Caco-2 (cell line): ENCODE results near the gene REV3L. TPM values are rescaled to one million over a fixed set of nuclear protein-coding genes. Genes with fewer than 3 reads are reported as not detected.

Source experiments
- Bru-seq: library from RNA; stranded (reverse); fragments of 400-500 nt; gene quantifications from one replicate; lab custom pipeline; 2021; lab: Mats Ljungman, UMichigan
- BruChase-seq, 2 experiments: library from RNA; stranded (reverse); fragments of 400-500 nt; gene quantifications; one replicate each; lab custom pipeline; 2021; lab: Mats Ljungman, UMichigan
- BruUV-seq: library from RNA; stranded (reverse); fragments of 400-500 nt; replicated peaks from 2 replicates; lab custom pipeline; 2021; lab: Mats Ljungman, UMichigan
- CTCF ChIA-PET: fragments of 300-600 bp; sonication (Branson Sonifier 250); formaldehyde crosslinking; loops from one replicate; lab custom pipeline; 2022; ENCODE audit warnings: antibody characterized with exemption; lab: Charles Lee
- POLR2A ChIA-PET: fragments of 300-600 bp; sonication (Branson Sonifier 250); formaldehyde crosslinking; loops from one replicate; lab custom pipeline; 2022; ENCODE audit warnings: antibody characterized with exemption; lab: Charles Lee
- DNase-seq, 2 experiments: peaks; one replicate each; pipeline versions ENCODE4 v3.0.0 to v3.0.0-alpha.2; 2020 to 2022
- H3K27me3 ChIP-seq: replicated peaks from 2 replicates; pipeline ENCODE4 v1.6.0; 2011; ENCODE audit warnings: low read length; ENCODE audit not compliant: control insufficient read depth, insufficient read depth
- H3K36me3 ChIP-seq: 2 replicates; pipeline ENCODE4 v1.5.1; 2011; ENCODE audit warnings: low read length; ENCODE audit not compliant: control insufficient read depth, insufficient read depth
- H3K4me1 ChIP-seq: fragments of 250-450 bp; sonication (Bioruptor Pico); 2 replicates; pipeline ENCODE4 v1.5.1; 2020; ENCODE audit warnings: mild to moderate bottlenecking
- H3K4me3 ChIP-seq: 2 replicates; pipeline ENCODE4 v1.5.1; 2011; ENCODE audit warnings: low read depth, mild to moderate bottlenecking, control low read depth, low read length
- H3K9me3 ChIP-seq: fragments of 250-450 bp; sonication (Bioruptor Pico); 2 replicates; pipeline ENCODE4 v1.5.1; 2020; ENCODE audit warnings: mild to moderate bottlenecking, moderate library complexity
- H3K27ac Mint-ChIP-seq: one replicate; pipeline ENCODE4 v1.8.0; 2022; ENCODE audit warnings: mixed read lengths; ENCODE audit not compliant: unreplicated experiment
- H3K27me3 Mint-ChIP-seq: one replicate; pipeline ENCODE4 v1.8.0; 2022; ENCODE audit warnings: mixed read lengths; ENCODE audit not compliant: insufficient read depth, unreplicated experiment
- H3K36me3 Mint-ChIP-seq: one replicate; pipeline ENCODE4 v1.8.0; 2022; ENCODE audit warnings: mild to moderate bottlenecking, mixed read lengths; ENCODE audit not compliant: insufficient read depth, unreplicated experiment
- H3K4me1 Mint-ChIP-seq: one replicate; pipeline ENCODE4 v1.8.0; 2022; ENCODE audit warnings: low read depth, mixed read lengths; ENCODE audit not compliant: unreplicated experiment
- H3K4me3 Mint-ChIP-seq: one replicate; pipeline ENCODE4 v1.8.0; 2022; ENCODE audit warnings: mild to moderate bottlenecking, moderate library complexity, mixed read lengths; ENCODE audit not compliant: unreplicated experiment
- H3K9me3 Mint-ChIP-seq: one replicate; pipeline ENCODE4 v1.8.0; 2022; ENCODE audit warnings: mixed read lengths; ENCODE audit not compliant: unreplicated experiment
- CTCF ChIP-seq, 2 experiments: fragments of 200-600 bp in 1 of 2; IDR thresholded peaks; 1 replicate in 1 of 2; 2 replicates in 1 of 2; pipeline versions ENCODE4 v1.5.1 to v1.8.0; 2011 to 2022; ENCODE audit warnings: antibody characterized with exemption in 1 of 2, control low read depth in 1 of 2, inconsistent platforms in 1 of 2, low read depth in 1 of 2, low read length in 1 of 2, mild to moderate bottlenecking in 1 of 2, moderate library complexity in 1 of 2; ENCODE audit not compliant: insufficient read depth in 1 of 2, severe bottlenecking in 1 of 2, unreplicated experiment in 1 of 2
- intact Hi-C: fragments of 100-400 bp; cut with micrococcal nuclease; formaldehyde crosslinking; loops from one replicate; pipeline ENCODE4 v1.10.0; 2022; ENCODE audit not compliant: unreplicated experiment
- long read RNA-seq: library from polyadenylated mRNA; stranded (forward); transcript quantifications from one replicate; pipeline ENCODE4 v2.0.0, GENCODE V29; 2022
- total RNA-seq: library from RNA; stranded (reverse); gene quantifications from 2 replicates; pipeline ENCODE4 v1.2.3, GENCODE V29; 2022

The REV3L gene
- total RNA-seq, result 22.2 and 28.8 TPM in 2 replicates
- percentile 87 among the genes with signal in this experiment for Bru-seq, nascent RNA
- BruChase-seq, experiment 1, labeled RNA remaining after a 2-hour chase, result percentile 82 among the genes with signal in this experiment
- BruChase-seq, experiment 2, labeled RNA remaining after a 6-hour chase, result percentile 76 among the genes with signal in this experiment
- long read RNA-seq, partial matches to known transcripts, result 1 of 16 reads
- long read RNA-seq, other reads (novel, unspliced or antisense), result 15 of 16 reads

DNA sequence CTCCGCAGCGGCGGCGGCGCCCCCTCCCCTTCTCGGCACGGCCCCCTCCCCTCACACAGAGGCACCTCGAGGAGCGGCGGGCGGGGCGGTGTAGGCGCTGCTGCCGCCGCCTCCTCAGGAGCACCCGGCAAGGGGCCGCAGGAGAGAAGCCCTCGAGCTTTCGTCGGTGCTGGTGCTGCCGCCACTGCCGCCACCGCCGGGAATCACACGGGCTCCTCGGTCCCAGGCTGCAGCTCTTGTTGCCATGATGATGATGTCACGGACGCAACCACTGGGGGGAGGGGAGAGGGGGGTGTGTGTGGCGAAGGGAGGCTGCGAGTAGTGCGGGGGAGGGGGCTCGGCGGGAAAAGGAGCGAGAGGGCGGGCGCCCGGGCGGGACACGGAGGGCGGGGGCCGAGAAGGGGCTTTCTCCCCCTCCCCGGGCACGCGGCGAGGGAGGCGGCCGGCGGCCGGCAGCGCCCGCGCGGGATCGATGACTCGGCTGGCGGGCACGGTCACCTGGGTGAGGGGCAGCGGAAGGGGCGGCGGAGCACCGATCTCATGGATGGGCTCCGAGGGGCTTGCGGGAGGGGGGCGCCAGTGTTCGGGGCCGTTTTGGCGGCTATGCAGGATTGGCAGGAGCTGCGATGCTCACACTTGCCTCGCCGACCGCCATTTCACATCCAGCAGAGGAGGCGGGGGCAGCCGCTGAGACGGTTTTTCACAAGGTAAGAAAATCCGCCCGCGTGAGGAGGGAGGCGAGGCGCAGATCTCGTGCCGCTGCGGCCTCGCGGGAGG lies at the start of gene REV3L:
Gene REV3L, minus strand, starts transcription at position 260 of the 777 bp plus-strand sequence. CDS start 330 bp downstream, outside the sequence.
- Histone ChIP-seq H3K9me3 (no peaks in the 10 kb centered on the region), H3K36me3 (no peaks in the 10 kb centered on the region), H3K27me3 (no peaks in the 10 kb centered on the region), H3K4me1 (peaks cover 13% of the 10 kb centered on the region), H3K4me3 (peak within 1 kb of the TSS; percentile 61)
- Mint-ChIP-seq H3K9me3 (no peaks in the 10 kb centered on the region), H3K4me1 (peaks cover 16% of the 10 kb centered on the region), H3K4me3 (peak within 1 kb of the TSS; percentile 96), H3K27me3 (no peaks in the 10 kb centered on the region), H3K27ac (peak within 1 kb of the TSS; percentile 98), H3K36me3 (peaks cover 24% of the 10 kb centered on the region)
- BruUV-seq, result no TSS peak
- ChIA-PET POLR2A (interaction anchor here (0.5 to 1.4 kb wide), 11 partner anchors 18 to 604 kb away, joined by 3 to 17 read pairs (median 5); partner anchors contain the start of gene TUBE1), CTCF (interaction anchor here (0.5 to 1.0 kb wide), 4 partner anchors 224 to 420 kb away, joined by 3 to 5 read pairs (median 3); a partner anchor contains a TSS)
- no peak for TF ChIP-seq CTCF (IDR thresholded peaks at IDR 0.05; ENCODE audit: insufficient read depth in 1 of 2, low read depth in 1 of 2, low read length in 1 of 2, severe bottlenecking in 1 of 2, unreplicated experiment in 1 of 2)
- peak; percentile 91 to 95 for DNase-seq
- intact Hi-C loops, result loop anchor here (1.0 to 10.0 kb wide), 4 partner anchors 122 to 512 kb away; partner anchors contain the start of gene TRAF3IP2

GRCh38 chr6:111531185-111531584 lies 48.2 kb upstream of the REV3L start:
- H3K9me3 Mint-ChIP-seq, result no peaks in the 10 kb centered on the region
- Histone ChIP-seq H3K4me1 (no peaks in the 10 kb centered on the region), H3K4me3 (no peak overlapping the region), H3K27me3 (no peaks in the 10 kb centered on the region), H3K36me3 (no peaks in the 10 kb centered on the region; the same call in 1 of the 2 replicates), H3K9me3 (no peaks in the 10 kb centered on the region; the same call in 1 of the 2 replicates)
- ChIA-PET POLR2A (no interaction called here), CTCF (no interaction called here)
- TF ChIP-seq CTCF (IDR thresholded peaks at IDR 0.05; ENCODE audit: insufficient read depth in 1 of 2, low read depth in 1 of 2, low read length in 1 of 2, severe bottlenecking in 1 of 2, unreplicated experiment in 1 of 2), result no peak
- H3K4me3 Mint-ChIP-seq, result no peak overlapping the region
- H3K27me3 Mint-ChIP-seq, result no peaks in the 10 kb centered on the region
- no peak for DNase-seq
- BruUV-seq, result no TSS peak
- intact Hi-C loops, result no loop called here
- H3K4me1 Mint-ChIP-seq, result no peaks in the 10 kb centered on the region
- H3K27ac Mint-ChIP-seq, result no peak overlapping the region
- no peaks in the 10 kb centered on the region for H3K36me3 Mint-ChIP-seq

- Histone ChIP-seq H3K4me3 (no peak overlapping the region), H3K27me3 (no peaks in the 10 kb centered on the region), H3K9me3 (no peaks in the 10 kb centered on the region; the same call in 1 of the 2 replicates), H3K4me1 (no peaks in the 10 kb centered on the region), H3K36me3 (no peaks in the 10 kb centered on the region; the same call in 1 of the 2 replicates)
- POLR2A ChIA-PET, result no interaction called here
- Mint-ChIP-seq H3K4me3 (no peak overlapping the region), H3K27ac (no peak overlapping the region), H3K9me3 (no peaks in the 10 kb centered on the region), H3K27me3 (no peaks in the 10 kb centered on the region), H3K4me1 (no peaks in the 10 kb centered on the region), H3K36me3 (no peaks in the 10 kb centered on the region)
- CTCF ChIA-PET, result no interaction called here
- no TSS peak for BruUV-seq
- intact Hi-C loops, result no loop called here
- DNase-seq, result no peak
- TF ChIP-seq CTCF (IDR thresholded peaks at IDR 0.05; ENCODE audit: insufficient read depth in 1 of 2, low read depth in 1 of 2, low read length in 1 of 2, severe bottlenecking in 1 of 2, unreplicated experiment in 1 of 2), result no peak
Observed at GRCh38 chr6:111530667-111531066, 47.6 kb upstream of the REV3L start.
